Type B pancreatic cell (in vitro differentiated cells): ENCODE data around the gene DHRS3. TPM values are rescaled to one million over a fixed set of nuclear protein-coding genes. Genes with fewer than 3 reads are reported as not detected.

Experiments
- DNase-seq: peaks from one replicate; pipeline ENCODE4 v3.0.0; 2021; ENCODE audit warnings: mixed read lengths; ENCODE audit not compliant: unreplicated experiment; ENCODE audit errors: extremely low spot score
- H3K27ac Mint-ChIP-seq: 2 replicates; pipeline ENCODE4 v1.8.0; 2021; ENCODE audit warnings: mild to moderate bottlenecking, mixed read lengths
- H3K27me3 Mint-ChIP-seq: 2 replicates; pipeline ENCODE4 v1.8.0; 2021; ENCODE audit warnings: mixed read lengths
- H3K36me3 Mint-ChIP-seq: 2 replicates; pipeline ENCODE4 v1.8.0; 2021; ENCODE audit warnings: mixed read lengths
- H3K4me1 Mint-ChIP-seq: one replicate; pipeline ENCODE4 v1.8.0; 2021; ENCODE audit warnings: mixed read lengths; ENCODE audit not compliant: unreplicated experiment
- H3K4me3 Mint-ChIP-seq: 2 replicates; pipeline ENCODE4 v1.8.0; 2021; ENCODE audit warnings: mild to moderate bottlenecking, mixed read lengths
- H3K9me3 Mint-ChIP-seq: 2 replicates; pipeline ENCODE4 v1.8.0; 2021; ENCODE audit warnings: mixed read lengths
- CTCF ChIP-seq: fragments of 200-600 bp; sonication (generic); conservative IDR thresholded peaks from 2 replicates; pipeline ENCODE4 v1.5.0; 2021; ENCODE audit warnings: antibody characterized with exemption, mild to moderate bottlenecking
- total RNA-seq: library from RNA; stranded (reverse); gene quantifications from 2 replicates; pipeline ENCODE4 v1.2.1, GENCODE V29; 2021; ENCODE audit warnings: low replicate concordance

The DHRS3 gene
- total RNA-seq, 1 donor from 2014 or later, result 143 TPM

GRCh38 chr1:12577020-12577419 is 41.0 kb downstream of the DHRS3 start:
- Mint-ChIP-seq H3K4me1 (peaks cover 15% of the 10 kb centered on the region), H3K36me3 (peaks cover 40% of the 10 kb centered on the region), H3K27me3 (no peaks in the 10 kb centered on the region), H3K4me3 (no peak overlapping the region), H3K27ac (no peak overlapping the region), H3K9me3 (no peaks in the 10 kb centered on the region)
- TF ChIP-seq CTCF, result no peak
- no peak for DNase-seq

- Mint-ChIP-seq H3K27ac (no peak overlapping the region), H3K27me3 (no peaks in the 10 kb centered on the region), H3K9me3 (no peaks in the 10 kb centered on the region), H3K36me3 (peaks cover 34% of the 10 kb centered on the region), H3K4me3 (no peak overlapping the region), H3K4me1 (no peaks in the 10 kb centered on the region)
- DNase-seq, result no peak
- TF ChIP-seq CTCF, result no peak
Observed at GRCh38 chr1:12574757-12575139, 43.3 kb downstream of the DHRS3 start.

- H3K9me3 Mint-ChIP-seq, result no peaks in the 10 kb centered on the region
- DNase-seq, result no peak
- no peaks in the 10 kb centered on the region for H3K27me3 Mint-ChIP-seq
- no peaks in the 10 kb centered on the region for H3K4me1 Mint-ChIP-seq
- H3K27ac Mint-ChIP-seq, result peak overlapping the region; percentile 48
- TF ChIP-seq CTCF, result no peak
- H3K4me3 Mint-ChIP-seq, result no peak overlapping the region
- H3K36me3 Mint-ChIP-seq, result peaks cover 34% of the 10 kb centered on the region
Observed at GRCh38 chr1:12573015-12573825, 44.8 kb downstream of the DHRS3 start.

- H3K27me3 Mint-ChIP-seq, result no peaks in the 10 kb centered on the region
- DNase-seq, result no peak
- peaks cover 34% of the 10 kb centered on the region for H3K36me3 Mint-ChIP-seq
- TF ChIP-seq CTCF, result no peak
- peak overlapping the region; percentile 68 for H3K27ac Mint-ChIP-seq
- H3K4me1 Mint-ChIP-seq, result no peaks in the 10 kb centered on the region
- H3K9me3 Mint-ChIP-seq, result no peaks in the 10 kb centered on the region
- H3K4me3 Mint-ChIP-seq, result no peak overlapping the region
Observed at GRCh38 chr1:12572522-12572921, 45.5 kb downstream of the DHRS3 start.

- Mint-ChIP-seq H3K36me3 (peaks cover 35% of the 10 kb centered on the region), H3K27me3 (no peaks in the 10 kb centered on the region), H3K27ac (peak overlapping the region; percentile 63), H3K9me3 (no peaks in the 10 kb centered on the region), H3K4me1 (no peaks in the 10 kb centered on the region), H3K4me3 (no peak overlapping the region)
- TF ChIP-seq CTCF, result no peak
- DNase-seq, result no peak
Observed at GRCh38 chr1:12570291-12570690, 47.7 kb downstream of the DHRS3 start.
